22Rv1 (cell line): ENCODE results near the gene SDK1.

Source experiments
- H3K27ac ChIP-seq: fragments of 450-650 bp; 2 replicates; pipeline ENCODE4 v1.5.1; 2017
- CTCF ChIP-seq: fragments of 450-650 bp; IDR thresholded peaks from 2 replicates; pipeline ENCODE4 v1.5.1; 2017; ENCODE audit warnings: mild to moderate bottlenecking
- ZFX ChIP-seq: fragments of 450-650 bp; IDR thresholded peaks from 2 replicates; pipeline ENCODE4 v1.6.1; 2017; ENCODE audit warnings: antibody characterized with exemption, borderline replicate concordance

SDK1 gene

GRCh38 chr7:3860932-3861331, 559.9 kb downstream of the SDK1 start:
- no peak overlapping the region for H3K27ac ChIP-seq
- TF ChIP-seq ZFX (no peak), CTCF (no peak)

DNA sequence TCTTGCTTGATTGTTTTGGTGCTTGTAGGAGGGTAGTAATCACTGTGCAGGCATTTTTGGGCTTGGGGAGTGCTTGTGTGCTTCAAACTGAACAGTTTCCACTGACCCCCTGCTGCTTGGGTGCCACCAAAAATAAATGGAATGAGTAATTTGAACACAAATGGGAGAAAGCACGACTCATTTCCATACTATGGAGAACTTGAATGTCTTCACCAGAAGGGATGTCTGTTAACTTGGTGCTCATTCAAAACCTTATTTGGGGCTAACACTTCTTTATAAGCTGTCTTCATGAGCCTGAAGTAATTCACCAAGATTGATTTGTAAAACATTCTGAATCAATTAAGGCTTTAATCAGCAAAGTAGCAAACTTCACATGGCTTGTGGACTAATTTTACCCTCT, 560.3 kb downstream of the SDK1 start:
- H3K27ac ChIP-seq = no peak overlapping the region
- TF ChIP-seq ZFX (no peak), CTCF (no peak)

DNA sequence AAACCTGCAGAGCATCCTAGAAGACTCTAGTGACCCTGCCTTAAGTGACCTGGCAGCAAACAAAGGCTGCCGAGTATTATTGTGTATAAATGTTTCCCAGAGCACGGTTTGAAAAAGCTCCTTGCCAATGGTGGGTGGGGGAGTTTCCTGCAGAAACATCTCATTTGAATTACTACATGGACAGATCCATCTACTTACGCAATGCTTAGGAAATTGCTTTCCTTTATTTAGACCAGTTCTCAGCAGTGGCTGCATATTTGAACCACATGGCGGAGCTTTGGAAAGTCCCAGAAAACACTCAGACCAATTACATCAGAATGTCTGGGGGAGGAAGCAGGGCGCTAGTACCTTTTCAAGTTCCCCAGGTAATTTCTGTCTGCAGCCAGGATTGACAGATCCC, 560.9 kb downstream of the SDK1 start:
- TF ChIP-seq CTCF (no peak), ZFX (no peak)
- H3K27ac ChIP-seq = no peak overlapping the region

GRCh38 chr7:3862774-3863173, 561.7 kb downstream of the SDK1 start:
- TF ChIP-seq ZFX (no peak), CTCF (no peak)
- H3K27ac ChIP-seq = no peak overlapping the region

- H3K27ac ChIP-seq = no peak overlapping the region
- TF ChIP-seq ZFX (no peak), CTCF (no peak)
Observed at GRCh38 chr7:3866277-3866676, 565.2 kb downstream of the SDK1 start.

DNA sequence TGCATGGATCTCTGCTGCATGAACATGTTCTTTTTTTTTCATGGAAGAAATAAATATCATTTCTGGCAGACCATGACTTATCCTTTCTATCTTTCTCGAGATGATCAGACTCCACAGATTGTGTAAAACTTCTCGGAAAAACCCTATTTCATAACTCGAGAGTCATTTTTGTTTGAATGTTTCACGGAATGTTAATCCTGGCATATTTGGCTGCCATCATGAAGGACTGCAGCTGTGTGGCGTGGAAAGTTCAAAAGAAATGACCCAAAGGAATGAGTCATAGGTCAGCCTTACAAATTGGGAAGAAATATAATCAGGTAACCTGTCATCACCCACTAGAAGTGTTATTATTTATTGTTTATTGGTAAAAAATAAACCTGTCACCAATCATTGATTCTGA, 566.8 kb downstream of the SDK1 start:
- no peak overlapping the region for H3K27ac ChIP-seq
- no peak for TF ChIP-seq CTCF

- no peak overlapping the region for H3K27ac ChIP-seq
- TF ChIP-seq CTCF (no peak), ZFX (no peak)
Observed at GRCh38 chr7:3879355-3880075, 578.5 kb downstream of the SDK1 start.
